Sigmoid colon (tissue), 7 donors: ENCODE data around the gene MYOF. TPM values are rescaled to one million over a fixed set of nuclear protein-coding genes. Genes with fewer than 3 reads are reported as not detected.

Experiments
- DNase-seq: peaks from one replicate; pipeline ENCODE4 v3.0.0-alpha.2; 2019
- H3K27ac ChIP-seq, 4 donors: fragments of 200-600 bp; sonication (generic); one replicate each; pipeline ENCODE4 v1.5.1; 2016 to 2019; ENCODE audit warnings: mild to moderate bottlenecking in 1 of 4
- H3K27me3 ChIP-seq, 3 donors: fragments of 200-600 bp; sonication (generic); one replicate each; pipeline ENCODE4 v1.5.1; 2019; ENCODE audit warnings: mild to moderate bottlenecking in 1 of 3
- H3K36me3 ChIP-seq, 4 donors: fragments of 200-600 bp; sonication (generic); one replicate each; pipeline ENCODE4 v1.5.1; 2016 to 2019
- H3K4me1 ChIP-seq, 4 donors: fragments of 200-600 bp; sonication (generic); one replicate each; pipeline ENCODE4 v1.5.1; 2017 to 2019
- H3K4me3 ChIP-seq, 4 donors: fragments of 200-600 bp; sonication (generic); one replicate each; pipeline ENCODE4 v1.5.1; 2017 to 2019; ENCODE audit warnings: mild to moderate bottlenecking in 2 of 4, moderate library complexity in 1 of 4
- H3K9me3 ChIP-seq, 4 donors: fragments of 200-600 bp in 3 of 4; sonication (generic) in 3 of 4; one replicate each; pipeline versions ENCODE4 v1.5.1 to v1.6.1; 2013 to 2019
- EP300 ChIP-seq, 4 donors: sonication (generic); formaldehyde crosslinking; IDR thresholded peaks; one replicate each; pipeline ENCODE4 v1.6.1; 2017; ENCODE audit warnings: antibody characterized with exemption in 4 of 4
- POLR2A ChIP-seq, 2 donors: fragments of 450-650 bp; IDR thresholded peaks; one replicate each; pipeline ENCODE4 v1.6.1; 2016; ENCODE audit warnings: antibody characterized with exemption in 2 of 2, mild to moderate bottlenecking in 2 of 2, moderate library complexity in 2 of 2
- POLR2AphosphoS5 ChIP-seq, 4 donors: sonication (generic); formaldehyde crosslinking; IDR thresholded peaks; one replicate each; pipeline ENCODE4 v1.6.1; 2017; ENCODE audit warnings: antibody characterized with exemption in 4 of 4
- WGBS, 2 donors: extraction: QIAGEN DNeasy Blood & Tissue Kit; methylation state at CpG; one replicate each; pipeline ENCODE4 v1.1.7; 2013; 5-methylcytosine and 5-hydroxymethylcytosine counted together
- intact Hi-C: fragments of 100-400 bp; cut with DNase I; formaldehyde crosslinking; loops from one replicate; pipeline ENCODE4 v1.15.1; 2023
- polyA plus RNA-seq, 3 donors: library from polyadenylated mRNA; stranded (reverse); fragments of 200-250 nt; gene quantifications; one replicate each; pipeline ENCODE4 v1.2.3, GENCODE V29; 2013
- total RNA-seq, 4 donors: library from RNA; depleted of rRNA; stranded (reverse); fragments of >200 nt; gene quantifications; one replicate each; pipeline ENCODE4 v1.1.0, GENCODE V29; 2016
- TF ChIP-seq, protein P1 (sequence below), 4 experiments: fragments of 450-650 bp in 3 of 4; fragments of 200-600 bp in 1 of 4; IDR thresholded peaks; one replicate each; pipeline ENCODE4 v1.5.1; 2016 to 2019; ENCODE audit warnings: antibody characterized with exemption in 4 of 4, mild to moderate bottlenecking in 3 of 4, moderate library complexity in 2 of 4
- donor health status: healthy with polysubstance abuse.
- donor health status: Bipolar disorder and iron deficiency.
- donor health status: healthy.

MYOF gene
- total and polyA plus RNA-seq, 7 donors = 12.6 to 83.4 (median 36.3) TPM

DNA sequence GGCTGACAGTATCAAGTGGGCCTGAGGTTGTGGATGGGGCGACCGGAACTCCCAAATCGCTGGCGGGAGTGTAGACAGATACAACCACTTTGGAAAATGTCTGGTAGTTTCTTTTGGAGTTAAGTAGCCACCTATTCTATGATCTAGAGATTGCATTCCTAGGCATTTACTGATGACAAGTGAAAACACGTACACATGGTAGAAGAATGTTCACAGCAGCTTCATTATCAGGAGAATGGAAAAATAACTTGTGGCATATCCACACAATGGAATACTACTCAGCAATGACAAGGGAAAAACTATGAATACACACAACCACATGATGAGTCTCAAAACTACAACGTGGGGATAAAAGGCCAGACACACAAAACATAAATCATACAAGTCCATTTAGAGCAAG, 146.0 kb downstream of the MYOF start:
- no peaks in the 10 kb centered on the region for H3K27me3 ChIP-seq
- DNase-seq = no peak
- H3K4me3 ChIP-seq = no peak overlapping the region
- no peak for TF ChIP-seq POLR2A (IDR thresholded peaks at IDR 0.05)
- no peak for TF ChIP-seq EP300 (IDR thresholded peaks at IDR 0.05)
- no peak for TF ChIP-seq POLR2AphosphoS5 (IDR thresholded peaks at IDR 0.05)
- TF ChIP-seq, protein P1, sequence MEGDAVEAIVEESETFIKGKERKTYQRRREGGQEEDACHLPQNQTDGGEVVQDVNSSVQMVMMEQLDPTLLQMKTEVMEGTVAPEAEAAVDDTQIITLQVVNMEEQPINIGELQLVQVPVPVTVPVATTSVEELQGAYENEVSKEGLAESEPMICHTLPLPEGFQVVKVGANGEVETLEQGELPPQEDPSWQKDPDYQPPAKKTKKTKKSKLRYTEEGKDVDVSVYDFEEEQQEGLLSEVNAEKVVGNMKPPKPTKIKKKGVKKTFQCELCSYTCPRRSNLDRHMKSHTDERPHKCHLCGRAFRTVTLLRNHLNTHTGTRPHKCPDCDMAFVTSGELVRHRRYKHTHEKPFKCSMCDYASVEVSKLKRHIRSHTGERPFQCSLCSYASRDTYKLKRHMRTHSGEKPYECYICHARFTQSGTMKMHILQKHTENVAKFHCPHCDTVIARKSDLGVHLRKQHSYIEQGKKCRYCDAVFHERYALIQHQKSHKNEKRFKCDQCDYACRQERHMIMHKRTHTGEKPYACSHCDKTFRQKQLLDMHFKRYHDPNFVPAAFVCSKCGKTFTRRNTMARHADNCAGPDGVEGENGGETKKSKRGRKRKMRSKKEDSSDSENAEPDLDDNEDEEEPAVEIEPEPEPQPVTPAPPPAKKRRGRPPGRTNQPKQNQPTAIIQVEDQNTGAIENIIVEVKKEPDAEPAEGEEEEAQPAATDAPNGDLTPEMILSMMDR (IDR thresholded peaks at IDR 0.05) = no peak
- H3K9me3 ChIP-seq = no peaks in the 10 kb centered on the region
- no peaks in the 10 kb centered on the region for H3K4me1 ChIP-seq
- intact Hi-C loops = no loop called here
- 91 to 94% methylated on average over 6 of the region's 6 CpGs for WGBS, 2 donors
- no peak overlapping the region for H3K27ac ChIP-seq
- peaks cover 18 to 100% (median 72%) of the 10 kb centered on the region in 4 donors for H3K36me3 ChIP-seq

DNA sequence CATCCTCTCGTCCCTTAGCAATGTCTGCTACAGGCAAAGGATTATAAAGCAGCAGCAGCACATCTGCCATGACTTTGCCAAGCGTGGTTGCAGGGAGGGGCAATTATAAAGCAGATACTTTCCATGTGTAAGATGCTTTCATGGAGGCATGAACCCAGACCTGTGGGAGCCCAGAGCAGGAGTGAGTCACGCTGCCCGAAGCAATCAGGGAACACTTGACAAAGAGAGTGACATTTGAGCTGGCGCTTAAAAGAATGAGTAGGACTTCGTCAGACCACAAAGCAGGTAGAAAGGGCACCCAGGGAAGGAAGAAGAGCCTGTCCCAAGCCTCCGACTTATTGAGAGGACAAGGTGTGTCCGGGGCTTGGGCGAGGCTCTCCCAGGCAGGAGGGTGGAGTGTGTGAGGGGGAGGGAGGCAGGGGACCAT, 147.2 kb downstream of the MYOF start:
- Histone ChIP-seq H3K4me1 (no peaks in the 10 kb centered on the region), H3K9me3 (no peaks in the 10 kb centered on the region), H3K27me3 (no peaks in the 10 kb centered on the region), H3K4me3 (no peak overlapping the region), H3K27ac (no peak overlapping the region), H3K36me3 (peaks cover 18 to 100% (median 74%) of the 10 kb centered on the region in 4 donors)
- 71 to 86% methylated on average over 9 of the region's 9 CpGs for WGBS, 2 donors
- intact Hi-C loops = no loop called here
- no peak for DNase-seq
- TF ChIP-seq, protein P1 (IDR thresholded peaks at IDR 0.05) = no peak
- TF ChIP-seq EP300 (IDR thresholded peaks at IDR 0.05) = no peak
- no peak for TF ChIP-seq POLR2AphosphoS5 (IDR thresholded peaks at IDR 0.05)
- no peak for TF ChIP-seq POLR2A (IDR thresholded peaks at IDR 0.05)

DNA sequence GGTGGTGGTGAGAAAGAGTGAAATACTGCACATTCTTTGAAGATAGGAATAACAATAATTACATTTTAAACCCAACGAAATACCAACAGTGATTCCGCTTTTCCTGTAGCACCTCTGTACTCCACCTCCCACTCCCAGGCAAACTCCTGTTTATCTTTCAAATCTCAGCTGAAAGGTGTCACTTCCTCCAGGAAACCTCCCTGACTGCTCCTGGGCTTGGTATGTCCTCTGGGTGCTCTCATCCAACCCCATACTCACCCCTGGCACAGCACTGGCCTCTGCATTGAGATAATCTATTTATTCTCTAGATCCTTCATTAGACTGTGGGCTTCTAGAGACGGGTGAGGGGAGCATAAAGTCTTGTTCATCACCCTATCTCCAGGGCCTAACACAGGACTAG, 148.0 kb downstream of the MYOF start:
- Histone ChIP-seq H3K36me3 (peaks cover 18 to 100% (median 77%) of the 10 kb centered on the region in 4 donors), H3K9me3 (no peaks in the 10 kb centered on the region), H3K4me1 (no peaks in the 10 kb centered on the region), H3K27me3 (no peaks in the 10 kb centered on the region), H3K4me3 (no peak overlapping the region), H3K27ac (no peak overlapping the region)
- intact Hi-C loops = no loop called here
- WGBS, 2 donors = 90% methylated on average over 3 of the region's 3 CpGs
- no peak for DNase-seq
- no peak for TF ChIP-seq POLR2AphosphoS5 (IDR thresholded peaks at IDR 0.05)
- TF ChIP-seq, protein P1 (IDR thresholded peaks at IDR 0.05) = no peak
- no peak for TF ChIP-seq POLR2A (IDR thresholded peaks at IDR 0.05)
- TF ChIP-seq EP300 (IDR thresholded peaks at IDR 0.05) = no peak

DNA sequence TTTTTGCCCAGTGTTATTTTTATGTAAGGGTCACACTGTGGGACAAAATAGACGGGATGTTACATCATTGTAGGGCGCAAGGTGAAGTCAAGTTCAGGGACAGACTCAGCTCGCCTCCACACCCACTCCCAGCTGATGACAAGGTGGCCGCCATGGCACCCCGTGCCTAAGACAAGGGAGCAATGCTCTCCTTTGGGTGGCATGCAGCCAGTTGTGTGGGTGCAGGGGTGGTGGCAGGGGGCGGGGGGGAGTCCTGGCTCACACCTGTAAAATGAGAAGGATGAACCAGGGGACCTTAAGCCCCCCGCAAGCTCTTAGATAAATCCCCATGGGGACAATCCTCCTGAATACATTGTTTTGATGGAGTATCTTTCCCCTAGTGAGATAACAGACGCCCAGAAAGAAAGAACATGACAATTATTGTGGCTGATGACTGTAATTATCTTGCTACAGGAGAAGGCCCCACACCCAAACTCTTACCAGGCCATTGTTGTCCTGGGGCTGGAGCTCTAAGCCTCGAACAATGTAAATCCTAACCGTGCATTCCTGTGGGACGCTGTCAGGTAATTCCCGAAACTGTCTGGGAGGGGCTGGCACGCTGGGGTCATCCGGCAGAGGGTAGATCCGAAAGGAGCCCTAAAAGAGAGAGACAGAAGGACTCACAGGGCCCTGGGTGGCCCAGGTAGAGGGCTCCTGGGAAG, 148.7 kb downstream of the MYOF start:
- TF ChIP-seq POLR2AphosphoS5 (IDR thresholded peaks at IDR 0.05) = no peak
- Histone ChIP-seq H3K27ac (no peak overlapping the region), H3K27me3 (no peaks in the 10 kb centered on the region), H3K36me3 (peaks cover 23 to 100% (median 81%) of the 10 kb centered on the region in 4 donors), H3K4me3 (no peak overlapping the region), H3K9me3 (no peaks in the 10 kb centered on the region), H3K4me1 (no peaks in the 10 kb centered on the region)
- WGBS, 2 donors = 89 to 90% methylated on average over 15 of the region's 15 CpGs
- no peak for DNase-seq
- intact Hi-C loops = no loop called here

DNA sequence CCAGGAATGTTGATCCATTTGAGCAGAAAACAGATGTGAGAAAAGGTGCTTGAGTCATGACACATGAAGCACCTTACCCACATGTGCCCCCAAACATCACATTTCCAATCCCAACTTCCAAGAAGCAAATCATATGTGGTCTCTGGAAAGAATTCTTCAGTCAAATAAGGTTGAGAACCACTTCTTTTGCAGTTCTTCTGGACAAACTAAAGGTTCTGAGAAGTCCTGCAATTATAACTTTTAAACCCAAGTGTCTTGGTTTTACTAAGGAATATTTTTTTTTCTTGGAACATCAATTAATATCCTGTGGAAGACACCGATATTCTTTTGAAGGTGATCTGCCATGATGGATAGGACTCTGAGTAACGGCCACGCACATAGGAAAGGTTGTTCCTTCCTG, 151.3 kb downstream of the MYOF start:
- H3K27me3 ChIP-seq = no peaks in the 10 kb centered on the region
- intact Hi-C loops = no loop called here
- TF ChIP-seq, protein P1 (IDR thresholded peaks at IDR 0.05) = no peak
- TF ChIP-seq POLR2A (IDR thresholded peaks at IDR 0.05) (no peak), POLR2AphosphoS5 (IDR thresholded peaks at IDR 0.05) (no peak), EP300 (IDR thresholded peaks at IDR 0.05) (no peak)
- no peaks in the 10 kb centered on the region for H3K4me1 ChIP-seq
- H3K36me3 ChIP-seq = peaks cover 31 to 100% (median 82%) of the 10 kb centered on the region in 4 donors
- no peak for DNase-seq
- no peak overlapping the region for H3K4me3 ChIP-seq
- H3K9me3 ChIP-seq = no peaks in the 10 kb centered on the region
- H3K27ac ChIP-seq = no peak overlapping the region
- whole genome bisulfite sequencing, 2 donors = 90 to 96% methylated on average over 3 of the region's 3 CpGs
